K562 (cell line): ENCODE measurements around the gene GPS2. TPM values are rescaled to one million over a fixed set of nuclear protein-coding genes. Genes with fewer than 3 reads are reported as not detected.

Experiments used
- ATAC-seq: fragments of 200-7000 bp; cut with Tn5 transposase; 3 replicates; pipeline ENCODE4 v1.9.1; 2020; ENCODE audit warnings: moderate library complexity
- BruUV-seq: library from RNA; stranded (reverse); fragments of 400-500 nt; replicated peaks from 2 replicates; lab custom pipeline; 2021; lab: Mats Ljungman, UMichigan
- CTCF ChIA-PET: fragments of 300-600 bp; formaldehyde crosslinking; extraction: SDS; loops from one replicate; lab custom pipeline; 2021; ENCODE audit warnings: low intra/inter-chr PET ratio; lab: Yijun Ruan, JAX
- POLR2A ChIA-PET: fragments of 300-600, 350-650 bp; sonication (Branson Sonifier 250); formaldehyde crosslinking; extraction: SDS; loops from one replicate; lab custom pipeline; 2021; ENCODE audit warnings: antibody characterized with exemption, inconsistent platforms; lab: Yijun Ruan, JAX
- DNase-seq, 4 experiments: peaks; one replicate each; pipeline versions ENCODE4 v3.0.0 to v3.0.0-alpha.2; 2011 to 2018; ENCODE audit warnings: low spot score in 3 of 4, mixed read lengths in 3 of 4; ENCODE audit errors: extremely low read depth in 1 of 4
- FAIRE-seq: peaks from 2 replicates; lab custom pipeline; 2011; peaks lifted over from hg19 to GRCh38; lab: Jason Lieb, UNC
- H2AFZ ChIP-seq: 2 replicates; pipeline ENCODE4 v1.6.0; 2011; ENCODE audit warnings: low read depth, low read length, control low read depth, inconsistent platforms
- H3K27ac ChIP-seq: fragments of 200-600 bp; 3 replicates; pipeline ENCODE4 v1.8.0; 2011; ENCODE audit warnings: low read depth, mild to moderate bottlenecking, control low read depth, inconsistent platforms, low read length, moderate library complexity, mixed read lengths; ENCODE audit errors: extremely low read depth
- H3K27me3 ChIP-seq, 2 experiments: fragments of 300-600 bp in 1 of 2; 2 replicates in 1 of 2; 3 replicates in 1 of 2; pipeline versions ENCODE4 v1.6.0 to v1.8.0; 2011; ENCODE audit warnings: inconsistent platforms in 2 of 2, low read length in 2 of 2, mild to moderate bottlenecking in 1 of 2, mixed read lengths in 1 of 2, moderate library complexity in 1 of 2; ENCODE audit not compliant: control insufficient read depth in 2 of 2, insufficient read depth in 2 of 2
- H3K36me3 ChIP-seq: fragments of 300-600 bp; 3 replicates; pipeline ENCODE4 v1.8.0; 2011; ENCODE audit warnings: mild to moderate bottlenecking, low read length, inconsistent platforms; ENCODE audit not compliant: control insufficient read depth, insufficient read depth
- H3K4me1 ChIP-seq, 2 experiments: fragments of 200-600 bp in 1 of 2; replicated peaks in 1 of 2; 2 replicates in 1 of 2; 3 replicates in 1 of 2; pipeline versions ENCODE4 v1.5.1 to v1.8.0; 2011; ENCODE audit warnings: inconsistent platforms in 2 of 2, low read length in 2 of 2, mild to moderate bottlenecking in 1 of 2, mixed read lengths in 1 of 2, moderate library complexity in 1 of 2; ENCODE audit not compliant: control insufficient read depth in 2 of 2, insufficient read depth in 2 of 2
- H3K4me2 ChIP-seq: 2 replicates; pipeline ENCODE4 v1.6.1; 2011; ENCODE audit warnings: low read length, control low read depth, inconsistent platforms, mixed read lengths; ENCODE audit not compliant: insufficient read depth
- H3K4me3 ChIP-seq: fragments of 200-600 bp; sonication (generic), shearing (Covaris generic); 2 replicates; pipeline ENCODE4 v1.5.1; 2016; ENCODE audit warnings: control low read depth, inconsistent platforms
- H3K79me2 ChIP-seq: fragments of 200-600 bp; 3 replicates; pipeline ENCODE4 v1.8.0; 2011; ENCODE audit warnings: low read length, inconsistent platforms; ENCODE audit not compliant: control insufficient read depth, insufficient read depth
- H3K9ac ChIP-seq, 2 experiments: 2 replicates each; pipeline versions ENCODE4 v1.6.0 to v1.6.1; 2011; ENCODE audit warnings: low read depth in 2 of 2, low read length in 2 of 2, control low read depth in 1 of 2, inconsistent platforms in 1 of 2, mild to moderate bottlenecking in 1 of 2, mixed read lengths in 1 of 2; ENCODE audit not compliant: insufficient read depth in 1 of 2
- H3K9me1 ChIP-seq: one replicate; pipeline ENCODE4 v1.6.0; 2011; ENCODE audit warnings: inconsistent platforms, mild to moderate bottlenecking, low read length, moderate library complexity; ENCODE audit not compliant: control insufficient read depth, insufficient read depth
- H3K9me3 ChIP-seq: replicated peaks from 2 replicates; pipeline ENCODE4 v1.5.1; 2011; ENCODE audit warnings: low read depth, low read length, inconsistent platforms; ENCODE audit not compliant: control insufficient read depth, insufficient read depth
- H4K20me1 ChIP-seq: replicated peaks from 2 replicates; pipeline ENCODE4 v1.6.1; 2011; ENCODE audit warnings: low read length, inconsistent platforms, mixed read lengths; ENCODE audit not compliant: control insufficient read depth, insufficient read depth
- ATF7 ChIP-seq: fragments of 450-650 bp; IDR thresholded peaks from 2 replicates; pipeline ENCODE4 v1.7.1; 2014; ENCODE audit warnings: mild to moderate bottlenecking, moderate library complexity
- MTA1 ChIP-seq: fragments of 450-650 bp; IDR thresholded peaks from 2 replicates; pipeline ENCODE4 v1.6.1; 2017; ENCODE audit warnings: borderline replicate concordance
- RBM22 ChIP-seq: fragments of 200-400 bp; formaldehyde crosslinking; IDR thresholded peaks from 2 replicates; pipeline ENCODE4 v1.6.1; 2018; ENCODE audit warnings: low read length, low read depth; ENCODE audit not compliant: poor library complexity, severe bottlenecking
- ZNF174 ChIP-seq: fragments of 250-450 bp; sonication (Bioruptor Pico); IDR thresholded peaks from 2 replicates; pipeline ENCODE4 v1.4.0; 2020; ENCODE audit warnings: mild to moderate bottlenecking
- ZNF212 ChIP-seq: fragments of 450-650 bp; formaldehyde crosslinking; IDR thresholded peaks from 2 replicates; pipeline ENCODE4 v1.4.0; 2020; ENCODE audit warnings: mild to moderate bottlenecking
- ZNF436 ChIP-seq: fragments of 250-450, 450-650 bp; sonication (Bioruptor Pico); formaldehyde crosslinking; IDR thresholded peaks from 2 replicates; pipeline ENCODE4 v1.7.0; 2020; ENCODE audit warnings: mild to moderate bottlenecking
- WGBS: fragments of 100-300 bp; shearing (Covaris generic); methylation state at CpG from one replicate; pipeline ENCODE4 v1.1.6; 2016; ENCODE audit warnings: low coverage, mixed read lengths; ENCODE audit not compliant: insufficient coverage; ENCODE audit errors: missing lambda C conversion rate; 5-methylcytosine and 5-hydroxymethylcytosine counted together
- in situ Hi-C: fragments of 300-500 bp; cut with MboI; formaldehyde crosslinking; loops from 4 replicates; pipeline ENCODE4 v1.15.0; 2018; ENCODE audit warnings: inconsistent platforms, mixed read lengths
- intact Hi-C: fragments of 100-400 bp; cut with micrococcal nuclease; formaldehyde crosslinking; loops from 2 replicates; pipeline ENCODE4 v1.14.2; 2022
- polyA plus RNA-seq, 8 experiments: library from polyadenylated mRNA; depleted of rRNA in 4 of 8; stranded (reverse) in 5 of 8; unstranded in 3 of 8; fragments of >200 nt; fragmentation: Nextera tagmentation in 2 of 8; fragmentation: Illumina TruSeq in 1 of 8; extraction: Ambion mirVana in 2 of 8; extraction: Trizol in 1 of 8; gene quantifications; 2 replicates each; pipeline versions ENCODE4 v1.2.1 to v1.2.3, GENCODE V29; 2011 to 2014; ENCODE audit warnings: inconsistent platforms in 1 of 8, missing spikeins in 1 of 8
- total RNA-seq, 7 experiments: library from RNA; depleted of rRNA in 6 of 7; stranded (reverse); fragments of >200 nt in 6 of 7; fragmentation: Illumina TruSeq in 2 of 7; extraction: Trizol in 2 of 7; gene quantifications; 2 replicates each; pipeline versions ENCODE4 v1.2.1 to v1.2.3, GENCODE V29; 2011 to 2021; ENCODE audit warnings: low replicate concordance in 1 of 7

Gene GPS2
- total and polyA plus RNA-seq, 9 of the 15 experiments (the other 6 are each of a cell fraction or from before 2014, with no cell fraction given) = 18.3 to 75.7 (median 37.0) TPM

DNA sequence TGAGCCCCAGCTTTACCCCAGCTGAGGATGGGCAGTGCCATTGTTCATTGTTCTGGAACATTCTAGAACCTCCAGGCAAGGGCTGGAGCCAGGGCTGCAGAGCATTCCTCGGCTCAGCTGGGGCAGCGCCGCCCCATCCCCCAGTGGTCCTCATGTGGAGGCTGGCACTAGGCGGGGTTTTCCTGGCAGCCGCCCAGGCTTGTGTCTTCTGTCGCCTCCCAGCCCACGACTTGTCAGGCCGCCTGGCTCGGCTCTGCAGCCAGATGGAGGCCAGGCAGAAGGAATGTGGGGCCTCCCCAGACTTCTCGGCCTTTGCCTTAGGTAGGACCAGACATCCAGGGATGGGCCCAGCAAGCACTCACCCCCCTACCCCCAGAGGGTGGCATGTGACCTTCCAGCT, 39.9 kb upstream of the GPS2 start, which contains the start of gene TMEM95:
TSS of gene TMEM95 (plus strand) at position 104 of the 400 bp plus-strand sequence. CDS start at position 153, 49 bp downstream.
- no peaks in the 10 kb centered on the region for H3K36me3 ChIP-seq
- no peak for DNase-seq
- no TSS peak for BruUV-seq
- H4K20me1 ChIP-seq = no peaks in the 10 kb centered on the region
- intact Hi-C loops = loop anchor here (5.0 kb wide), 2 partner anchors 147 to 207 kb away; partner anchors contain the start of gene SENP3
- POLR2A ChIA-PET = interaction anchor here (0.7 kb wide), 1 partner anchor 273 kb away, joined by 4 read pairs; the partner anchor contains the start of gene SAT2
- H3K27ac ChIP-seq = no peak within 1 kb of the TSS
- H3K4me3 ChIP-seq = no peak within 1 kb of the TSS
- H3K79me2 ChIP-seq = peaks cover 8% of the 10 kb centered on the region
- H3K27me3 ChIP-seq = no peaks in the 10 kb centered on the region
- H2AFZ ChIP-seq = 0 out of 2 replicates have a peak within 1 kb of the TSS, but pooled peaks have one; percentile 48
- ATAC-seq = no peak
- FAIRE-seq = no peak
- H3K4me1 ChIP-seq = peaks cover 3 to 47% of the 10 kb centered on the region in 2 experiments; a peak in 3 of 5 replicates
- WGBS = 84% methylated on average over 5 of the region's 10 CpGs
- H3K4me2 ChIP-seq = no peak within 1 kb of the TSS
- no peaks in the 10 kb centered on the region for H3K9me1 ChIP-seq
- H3K9me3 ChIP-seq = no peaks in the 10 kb centered on the region
- CTCF ChIA-PET = no interaction called here
- in situ Hi-C loops = loop anchor here (10.0 kb wide), 1 partner anchor 200 kb away; the partner anchor contains the start of gene TNFSF13
- TF ChIP-seq ZNF212 (CRISPR knock-in tag) (no peak), ZNF174 (CRISPR knock-in tag) (no peak), ZNF436 (no peak), MTA1 (no peak), ATF7 (no peak), RBM22 (no peak)
- H3K9ac ChIP-seq = no peak within 1 kb of the TSS
